SK-N-SH (cell line): Measurements from ENCODE around the gene IMMT. TPM values are rescaled to one million over a fixed set of nuclear protein-coding genes. Genes with fewer than 3 reads are reported as not detected.

Source experiments
- CTCF ChIA-PET: fragments of 300-600, 350-600 bp; formaldehyde crosslinking; extraction: SDS; loops from one replicate; lab custom pipeline; 2021; lab: Yijun Ruan, JAX
- POLR2A ChIA-PET: fragments of 350-600 bp; sonication (Branson Sonifier 250); formaldehyde crosslinking; extraction: SDS; loops from one replicate; lab custom pipeline; 2020; ENCODE audit warnings: antibody characterized with exemption, inconsistent platforms; lab: Yijun Ruan, JAX
- DNase-seq: peaks from one replicate; pipeline ENCODE4 v3.0.0; 2012
- H2AFZ ChIP-seq: fragments of 200-600 bp; sonication (generic); 2 replicates; pipeline ENCODE4 v1.8.1; 2016; ENCODE audit warnings: antibody characterized with exemption, mild to moderate bottlenecking, low read depth
- H3F3A ChIP-seq: fragments of 200-600 bp; sonication (generic); replicated peaks from 2 replicates; pipeline ENCODE3; 2016; ENCODE audit warnings: antibody characterized with exemption, mild to moderate bottlenecking; ENCODE audit not compliant: insufficient read depth
- H3K27ac ChIP-seq, 2 experiments: fragments of 200-500 bp in 1 of 2; fragments of 200-600 bp in 1 of 2; sonication (Bioruptor generic) in 1 of 2; sonication (generic), shearing (Covaris generic) in 1 of 2; 2 replicates each; pipeline versions ENCODE4 v1.5.1 to v1.6.1; 2014 to 2016; ENCODE audit warnings: low read depth in 2 of 2, inconsistent platforms in 1 of 2, low read length in 1 of 2, mild to moderate bottlenecking in 1 of 2, mixed read lengths in 1 of 2
- H3K27me3 ChIP-seq: fragments of 200-600 bp; sonication (generic), shearing (Covaris generic); 2 replicates; pipeline ENCODE4 v1.6.1; 2016; ENCODE audit warnings: mixed run types; ENCODE audit not compliant: insufficient read depth
- H3K36me3 ChIP-seq, 2 experiments: fragments of 200-500 bp in 1 of 2; fragments of 200-600 bp in 1 of 2; sonication (Bioruptor generic) in 1 of 2; sonication (generic) in 1 of 2; replicated peaks in 1 of 2; 2 replicates each; pipeline versions ENCODE3 to v1.5.1; 2014 to 2016; ENCODE audit warnings: low read length in 1 of 2, mild to moderate bottlenecking in 1 of 2; ENCODE audit not compliant: insufficient read depth in 2 of 2, control insufficient read depth in 1 of 2
- H3K4me1 ChIP-seq, 2 experiments: fragments of 200-500 bp in 1 of 2; fragments of 200-600 bp in 1 of 2; sonication (Bioruptor generic) in 1 of 2; sonication (generic), shearing (Covaris generic) in 1 of 2; 2 replicates each; pipeline versions ENCODE4 v1.5.1 to v1.6.1; 2014 to 2016; ENCODE audit warnings: low read depth in 1 of 2, low read length in 1 of 2, mixed run types in 1 of 2; ENCODE audit not compliant: insufficient read depth in 2 of 2, control insufficient read depth in 1 of 2
- H3K4me2 ChIP-seq: fragments of 200-600 bp; sonication (generic), shearing (Covaris generic); 2 replicates; pipeline ENCODE4 v1.6.1; 2017; ENCODE audit warnings: mixed run types
- H3K4me3 ChIP-seq, 2 experiments: fragments of 200-500 bp in 1 of 2; fragments of 200-600 bp in 1 of 2; sonication (Bioruptor generic) in 1 of 2; sonication (generic), shearing (Covaris generic) in 1 of 2; 2 replicates each; pipeline versions ENCODE4 v1.5.1 to v1.8.1; 2014 to 2016; ENCODE audit warnings: low read depth in 2 of 2, inconsistent platforms in 1 of 2, low read length in 1 of 2, mild to moderate bottlenecking in 1 of 2, mixed read lengths in 1 of 2, moderate library complexity in 1 of 2
- H3K79me2 ChIP-seq: fragments of 200-600 bp; sonication (generic); 2 replicates; pipeline ENCODE4 v1.8.1; 2017; ENCODE audit warnings: mild to moderate bottlenecking; ENCODE audit not compliant: insufficient read depth
- H3K9ac ChIP-seq: fragments of 200-600 bp; sonication (generic); 2 replicates; pipeline ENCODE4 v1.6.1; 2017; ENCODE audit warnings: mixed run types
- H3K9me2 ChIP-seq: fragments of 200-600 bp; sonication (generic); 2 replicates; pipeline ENCODE4 v1.6.1; 2017; ENCODE audit warnings: mixed run types
- H3K9me3 ChIP-seq: fragments of 200-600 bp; sonication (generic); 2 replicates; pipeline ENCODE4 v1.6.1; 2017; ENCODE audit warnings: mixed run types, mild to moderate bottlenecking, moderate library complexity
- H4K20me1 ChIP-seq: fragments of 200-600 bp; sonication (generic); 2 replicates; pipeline ENCODE4 v1.6.1; 2017; ENCODE audit warnings: mild to moderate bottlenecking, mixed run types; ENCODE audit not compliant: insufficient read depth
- CHD2 ChIP-seq: fragments of 150-350 bp; IDR thresholded peaks from 2 replicates; pipeline ENCODE4 v1.6.1; 2018; ENCODE audit warnings: low read length; ENCODE audit not compliant: partially characterized antibody
- EP300 ChIP-seq, 2 experiments: IDR thresholded peaks; 2 replicates each; pipeline versions ENCODE4 v1.4.0 to v1.6.1; 2012; ENCODE audit warnings: borderline replicate concordance in 1 of 2, low read depth in 1 of 2, low read length in 1 of 2
- IRF3 ChIP-seq: fragments of 150-350 bp; IDR thresholded peaks from 2 replicates; pipeline ENCODE4 v1.6.1; 2016; ENCODE audit warnings: mild to moderate bottlenecking, low read depth, low read length
- JUND ChIP-seq: IDR thresholded peaks from 2 replicates; pipeline ENCODE4 v1.4.0; 2012
- MAX ChIP-seq: IDR thresholded peaks from 2 replicates; pipeline ENCODE4 v1.4.0; 2012; ENCODE audit warnings: low read depth
- MXI1 ChIP-seq: IDR thresholded peaks from 2 replicates; pipeline ENCODE4 v1.6.1; 2012; ENCODE audit warnings: mild to moderate bottlenecking, low read depth, low read length, improper control_type of control experiment
- NFIC ChIP-seq: IDR thresholded peaks from 2 replicates; pipeline ENCODE4 v1.4.0; 2012; ENCODE audit warnings: borderline replicate concordance
- PBX3 ChIP-seq: IDR thresholded peaks from 2 replicates; pipeline ENCODE4; 2012
- RFX5 ChIP-seq: IDR thresholded peaks from 2 replicates; pipeline ENCODE4 v1.6.1; 2012; ENCODE audit warnings: mild to moderate bottlenecking, improper control_type of control experiment, low read length
- SIN3A ChIP-seq: IDR thresholded peaks from 2 replicates; pipeline ENCODE4 v1.6.1; 2012; ENCODE audit warnings: low read depth, mild to moderate bottlenecking, low read length, moderate library complexity, borderline replicate concordance
- SMC3 ChIP-seq: IDR thresholded peaks from 2 replicates; pipeline ENCODE4 v1.6.1; 2012; ENCODE audit warnings: low read depth, low read length, improper control_type of control experiment
- USF2 ChIP-seq: fragments of 150-350 bp; IDR thresholded peaks from 2 replicates; pipeline ENCODE4 v1.6.1; 2017; ENCODE audit warnings: antibody characterized with exemption, low read length, low read depth, borderline replicate concordance
- ZBTB33 ChIP-seq: IDR thresholded peaks from 2 replicates; pipeline ENCODE4 v1.4.0; 2012; ENCODE audit warnings: low read depth, borderline replicate concordance
- WGBS: methylation state at CpG from one replicate; pipeline ENCODE4 v1.1.6; 2017; ENCODE audit warnings: low lambda C conversion rate; 5-methylcytosine and 5-hydroxymethylcytosine counted together
- polyA plus RNA-seq, 3 experiments: library from polyadenylated mRNA; depleted of rRNA; stranded (reverse); fragments of >200 nt; gene quantifications; 2 replicates each; pipeline ENCODE4 v1.2.3, GENCODE V29; 2012

IMMT gene
- polyA plus RNA-seq, 1 of the 3 experiments (the other 2 are of a cell fraction): 36.3 TPM

- Histone ChIP-seq H3K4me3 (no peak overlapping the region), H3K9ac (no peak overlapping the region), H3K36me3 (peaks cover 44 to 61% of the 10 kb centered on the region in 2 experiments), H3K9me3 (no peaks in the 10 kb centered on the region), H3K27ac (no peak overlapping the region), H2AFZ (no peak overlapping the region), H3K79me2 (peaks cover 27% of the 10 kb centered on the region), H3K9me2 (no peaks in the 10 kb centered on the region), H3F3A (peaks cover 10% of the 10 kb centered on the region), H3K27me3 (no peaks in the 10 kb centered on the region), H3K4me2 (no peak overlapping the region), H4K20me1 (no peaks in the 10 kb centered on the region), H3K4me1 (no peaks in the 10 kb centered on the region; a peak in 1 of 4 replicates)
- CTCF ChIA-PET: interaction anchor here (1.8 kb wide), 1 partner anchor 202 kb away, joined by 4 read pairs; no protein-coding TSS in a partner anchor
- POLR2A ChIA-PET: no interaction called here
- no peak for DNase-seq
- TF ChIP-seq MAX: no peak
- TF ChIP-seq SMC3: no peak
- TF ChIP-seq NFIC: no peak
- no peak for TF ChIP-seq JUND
- TF ChIP-seq USF2: no peak
- no peak for TF ChIP-seq PBX3
- TF ChIP-seq SIN3A: no peak
- no peak for TF ChIP-seq EP300 (IDR thresholded peaks at IDR 0.05; ENCODE audit: borderline replicate concordance in 1 of 2, low read depth in 1 of 2, low read length in 1 of 2)
- TF ChIP-seq CHD2: no peak
- no peak for TF ChIP-seq ZBTB33
- TF ChIP-seq RFX5: no peak
- TF ChIP-seq MXI1: no peak
- TF ChIP-seq IRF3: no peak
- WGBS: 99% methylated on average over 4 of the region's 4 CpGs
These were observed 24.8 kb downstream of the IMMT start for GRCh38 chr2:86170449-86170848.
